AG20443 (cell line): ENCODE data around the gene ASF1B.

Experiments used
- DNase-seq: peaks from one replicate; pipeline ENCODE4 v3.0.0; 2012; ENCODE audit warnings: low spot score, mixed read lengths

The ASF1B gene

GRCh38 chr19:14086098-14086497 is 50.3 kb downstream of the ASF1B start:
- no peak for DNase-seq

GRCh38 chr19:14085309-14085995 is 50.9 kb downstream of the ASF1B start, which contains the start of gene C19orf67:
C19orf67 (minus strand) TSS chr19:14085783; CDS start chr19:14085627, 156 bp downstream.
- DNase-seq, result no peak

GRCh38 chr19:14082675-14082960 is 53.8 kb downstream of the ASF1B start:
- no peak for DNase-seq

GRCh38 chr19:14081797-14082674 is 54.4 kb downstream of the ASF1B start:
- peak; percentile 48 for DNase-seq

- DNase-seq, result peak; percentile 98
Measured at GRCh38 chr19:14080887-14081796, 55.2 kb downstream of the ASF1B start.

- no peak for DNase-seq
Measured at GRCh38 chr19:14078411-14078810, 58.0 kb downstream of the ASF1B start.

GRCh38 chr19:14073925-14074838 is 62.2 kb downstream of the ASF1B start:
- DNase-seq, result no peak

GRCh38 chr19:14073261-14073924 is 63.0 kb downstream of the ASF1B start:
- peak; percentile 89 for DNase-seq

GRCh38 chr19:14072535-14073260 is 63.7 kb downstream of the ASF1B start, which contains the start of gene MISP3:
MISP3 (plus strand) TSS chr19:14072786; CDS start chr19:14073310, 524 bp downstream.
- DNase-seq, result no peak

- DNase-seq, result no peak
Measured at GRCh38 chr19:14070268-14071050, 65.9 kb downstream of the ASF1B start.
